Stimulated activated CD4-positive, alpha-beta T cell treated with anti-CD3 and anti-CD28 coated beads, Interleukin-1b, Interleukin-23, amount 100 ng/mL, for 24 hours (primary cell): ENCODE data around the gene FXYD1.

Source experiments
- DNase-seq, 4 experiments: peaks; one replicate each; pipeline ENCODE4 v3.0.0-alpha.2; 2020; ENCODE audit warnings: low read depth in 4 of 4, low spot score in 1 of 4

Gene FXYD1

GRCh38 chr19:35184267-35184666 lies 45.6 kb downstream of the FXYD1 start:
- no peak for DNase-seq

DNA sequence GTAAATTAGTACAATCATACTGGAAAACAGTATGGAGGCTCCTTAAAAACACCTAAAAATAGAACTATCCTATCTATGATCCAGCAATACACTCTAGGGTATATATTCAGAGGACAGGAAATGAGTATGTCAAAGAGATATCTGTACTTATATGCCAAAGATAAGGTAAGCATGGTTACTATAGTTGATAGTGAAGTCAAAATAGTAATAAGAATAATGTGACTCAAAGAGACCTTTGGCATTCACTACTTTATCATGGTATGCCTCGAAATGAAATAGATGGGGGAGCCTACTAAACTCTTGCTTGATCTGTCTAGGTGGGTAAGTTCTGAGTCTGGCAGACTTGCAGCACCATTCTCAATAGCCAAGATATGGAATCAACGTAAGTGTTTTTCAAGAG lies 46.3 kb downstream of the FXYD1 start:
- no peak for DNase-seq
